Stomach (tissue), 9 donors: Measurements from ENCODE around the gene TMEM203. TPM values are rescaled to one million over a fixed set of nuclear protein-coding genes. Genes with fewer than 3 reads are reported as not detected.

Experiments
- DNase-seq, 2 donors: peaks; one replicate each; pipeline versions ENCODE4 v3.0.0 to v3.0.0-alpha.2; 2013 to 2019
- H3K27ac ChIP-seq, 5 donors: fragments of 200-600 bp in 4 of 5; sonication (generic) in 4 of 5; one replicate each; pipeline ENCODE4 v1.5.1; 2013 to 2019; ENCODE audit warnings: mild to moderate bottlenecking in 1 of 5, moderate library complexity in 1 of 5
- H3K27me3 ChIP-seq, 3 donors: fragments of 200-600 bp; sonication (generic); one replicate each; pipeline ENCODE4 v1.5.1; 2017 to 2019; ENCODE audit warnings: mixed run types in 1 of 3
- H3K36me3 ChIP-seq, 4 donors: fragments of 200-600 bp; sonication (generic); 1 replicate in 3 of 4; 2 replicates in 1 of 4; pipeline ENCODE4 v1.5.1; 2016 to 2019
- H3K4me1 ChIP-seq, 4 donors: fragments of 200-600 bp; sonication (generic); one replicate each; pipeline ENCODE4 v1.5.1; 2016 to 2019
- H3K4me3 ChIP-seq, 4 donors: fragments of 200-600 bp; sonication (generic) in 3 of 4; one replicate each; pipeline ENCODE4 v1.5.1; 2016 to 2019; ENCODE audit warnings: mild to moderate bottlenecking in 1 of 4
- H3K9me3 ChIP-seq, 4 donors: fragments of 200-600 bp; sonication (generic); one replicate each; pipeline ENCODE4 v1.5.1; 2016 to 2019
- EP300 ChIP-seq: sonication (generic); formaldehyde crosslinking; IDR thresholded peaks from one replicate; pipeline ENCODE4 v1.6.1; 2017; ENCODE audit warnings: antibody characterized with exemption
- POLR2A ChIP-seq, 4 donors: fragments of 450-650 bp; IDR thresholded peaks; one replicate each; pipeline ENCODE4 v1.6.1; 2016; ENCODE audit warnings: antibody characterized with exemption in 4 of 4, control low read depth in 2 of 4, mild to moderate bottlenecking in 1 of 4, moderate library complexity in 1 of 4
- POLR2AphosphoS5 ChIP-seq, 3 donors: sonication (generic); formaldehyde crosslinking; IDR thresholded peaks; one replicate each; pipeline ENCODE4 v1.6.1; 2016; ENCODE audit warnings: antibody characterized with exemption in 3 of 3
- WGBS, 5 donors: extraction: QIAGEN DNeasy Blood & Tissue Kit in 3 of 5; methylation state at CpG; one replicate each; pipeline versions ENCODE4 v1.1.5 to v1.1.7; 2013 to 2018; 5-methylcytosine and 5-hydroxymethylcytosine counted together
- intact Hi-C: fragments of 100-400 bp; cut with DNase I; formaldehyde crosslinking; loops from one replicate; pipeline ENCODE4 v1.15.1; 2023; ENCODE audit warnings: low total_unique reads
- polyA plus RNA-seq, 3 donors: library from polyadenylated mRNA; stranded (reverse); fragments of 200-250 nt; gene quantifications; one replicate each; pipeline ENCODE4 v1.2.3, GENCODE V29; 2013
- total RNA-seq, 5 donors: library from RNA; depleted of rRNA; stranded (reverse); fragments of >200 nt; gene quantifications; one replicate each; pipeline versions ENCODE4 v1.1.0 to v1.2.3, GENCODE V29; 2014 to 2016
- TF ChIP-seq, protein P1 (sequence below), 7 experiments: fragments of 450-650 bp in 4 of 7; fragments of 200-600 bp in 3 of 7; sonication (generic) in 3 of 7; IDR thresholded peaks; one replicate each; pipeline ENCODE4 v1.5.1; 2016 to 2019; ENCODE audit warnings: antibody characterized with exemption in 7 of 7, control low read depth in 2 of 7, mild to moderate bottlenecking in 1 of 7
- donor health status: healthy with polysubstance abuse.
- donor health status: Bipolar disorder and iron deficiency.
- donor health status: healthy.

Gene TMEM203
- total and polyA plus RNA-seq, 8 donors, result 20.6 to 37.0 (median 29.4) TPM

- Histone ChIP-seq H3K4me1 (peaks cover 27 to 60% (median 57%) of the 10 kb centered on the region in 4 donors), H3K36me3 (no peaks in the 10 kb centered on the region), H3K9me3 (no peaks in the 10 kb centered on the region), H3K27ac (peak overlapping the region in 1 of 5 donors; percentile 8), H3K27me3 (peaks cover 15 to 56% (median 49%) of the 10 kb centered on the region in 3 donors), H3K4me3 (peak overlapping the region in 3 of 4 donors; percentile 14 to 38 (median 34))
- peak in 1 of 2 donors; percentile 45 for DNase-seq
- no peak for TF ChIP-seq POLR2A (IDR thresholded peaks at IDR 0.05)
- TF ChIP-seq EP300, result no peak
- TF ChIP-seq, protein P1, sequence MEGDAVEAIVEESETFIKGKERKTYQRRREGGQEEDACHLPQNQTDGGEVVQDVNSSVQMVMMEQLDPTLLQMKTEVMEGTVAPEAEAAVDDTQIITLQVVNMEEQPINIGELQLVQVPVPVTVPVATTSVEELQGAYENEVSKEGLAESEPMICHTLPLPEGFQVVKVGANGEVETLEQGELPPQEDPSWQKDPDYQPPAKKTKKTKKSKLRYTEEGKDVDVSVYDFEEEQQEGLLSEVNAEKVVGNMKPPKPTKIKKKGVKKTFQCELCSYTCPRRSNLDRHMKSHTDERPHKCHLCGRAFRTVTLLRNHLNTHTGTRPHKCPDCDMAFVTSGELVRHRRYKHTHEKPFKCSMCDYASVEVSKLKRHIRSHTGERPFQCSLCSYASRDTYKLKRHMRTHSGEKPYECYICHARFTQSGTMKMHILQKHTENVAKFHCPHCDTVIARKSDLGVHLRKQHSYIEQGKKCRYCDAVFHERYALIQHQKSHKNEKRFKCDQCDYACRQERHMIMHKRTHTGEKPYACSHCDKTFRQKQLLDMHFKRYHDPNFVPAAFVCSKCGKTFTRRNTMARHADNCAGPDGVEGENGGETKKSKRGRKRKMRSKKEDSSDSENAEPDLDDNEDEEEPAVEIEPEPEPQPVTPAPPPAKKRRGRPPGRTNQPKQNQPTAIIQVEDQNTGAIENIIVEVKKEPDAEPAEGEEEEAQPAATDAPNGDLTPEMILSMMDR (IDR thresholded peaks at IDR 0.05), result no peak
- TF ChIP-seq POLR2AphosphoS5 (IDR thresholded peaks at IDR 0.05), result no peak
- intact Hi-C loops, result loop anchor here (10.0 kb wide), 1 partner anchor 51 kb away; the partner anchor contains the start of genes ANAPC2 and SSNA1
- WGBS, 5 donors, result 51 to 63% (median 57%) methylated on average over 25 to 35 of the region's 35 CpGs
Observed at GRCh38 chr9:137235424-137236237, 30.2 kb upstream of the TMEM203 start.

GRCh38 chr9:137234758-137235423 is 29.4 kb upstream of the TMEM203 start:
- Histone ChIP-seq H3K4me3 (no peak overlapping the region), H3K9me3 (no peaks in the 10 kb centered on the region), H3K27me3 (peaks cover 15 to 64% (median 56%) of the 10 kb centered on the region in 3 donors), H3K4me1 (peaks cover 23 to 55% (median 51%) of the 10 kb centered on the region in 4 donors), H3K36me3 (no peaks in the 10 kb centered on the region), H3K27ac (no peak overlapping the region)
- intact Hi-C loops, result loop anchor here (10.0 kb wide), 1 partner anchor 50 kb away; the partner anchor contains the start of genes ANAPC2 and SSNA1
- DNase-seq, result no peak
- WGBS, 5 donors, result 72 to 82% (median 76%) methylated on average over 10 to 18 of the region's 18 CpGs
- TF ChIP-seq EP300 (no peak), POLR2AphosphoS5 (IDR thresholded peaks at IDR 0.05) (no peak), POLR2A (IDR thresholded peaks at IDR 0.05) (no peak)
- TF ChIP-seq, protein P1 (IDR thresholded peaks at IDR 0.05), result no peak

DNA sequence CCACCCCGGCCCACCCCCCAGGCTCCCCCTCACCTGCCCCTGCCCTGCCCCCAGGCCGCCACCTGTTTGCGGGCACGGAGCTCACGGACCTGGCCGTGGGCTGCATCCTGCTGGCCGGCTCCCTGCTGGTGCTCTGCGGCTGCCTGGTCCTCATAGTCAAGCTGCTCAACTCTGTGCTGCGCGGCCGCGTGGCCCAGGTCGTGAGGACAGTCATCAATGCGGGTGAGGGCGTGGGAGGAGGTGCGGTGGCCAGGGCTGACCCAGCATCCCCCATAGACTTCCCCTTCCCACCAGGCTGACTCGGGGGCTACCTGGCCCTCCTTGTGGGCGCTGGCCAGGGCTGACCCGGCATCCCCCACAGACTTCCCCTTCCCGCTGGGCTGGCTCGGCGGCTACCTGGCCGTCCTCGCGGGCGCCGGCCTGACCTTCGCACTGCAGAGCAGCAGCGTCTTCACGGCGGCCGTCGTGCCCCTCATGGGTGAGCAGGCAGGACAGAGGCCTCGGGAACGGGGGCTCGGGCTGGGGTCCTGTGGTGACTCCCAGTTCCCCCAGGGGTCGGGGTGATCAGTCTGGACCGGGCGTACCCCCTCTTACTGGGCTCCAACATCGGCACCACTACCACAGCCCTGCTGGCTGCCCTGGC is 28.7 kb upstream of the TMEM203 start:
- 26 to 47% (median 41%) methylated on average over 10 to 40 of the region's 40 CpGs for WGBS, 5 donors
- H3K27me3 ChIP-seq, result peaks cover 15 to 71% (median 64%) of the 10 kb centered on the region in 3 donors
- peaks cover 20 to 48% (median 44%) of the 10 kb centered on the region in 4 donors for H3K4me1 ChIP-seq
- H3K4me3 ChIP-seq, result no peak overlapping the region
- TF ChIP-seq POLR2A (IDR thresholded peaks at IDR 0.05) (no peak), EP300 (no peak), POLR2AphosphoS5 (IDR thresholded peaks at IDR 0.05) (no peak)
- TF ChIP-seq, protein P1 (IDR thresholded peaks at IDR 0.05), result no peak
- peak in 1 of 2 donors; percentile 29 for DNase-seq
- intact Hi-C loops, result loop anchor here (10.0 kb wide), 1 partner anchor 49 kb away; the partner anchor contains the start of genes ANAPC2 and SSNA1
- H3K36me3 ChIP-seq, result no peaks in the 10 kb centered on the region
- H3K9me3 ChIP-seq, result no peaks in the 10 kb centered on the region
- H3K27ac ChIP-seq, result no peak overlapping the region
